Measurements from ENCODE around the gene POLA1.
"Not testable (repeated sequence)": the region's sequence is repeated elsewhere in the genome, so short reads cannot be mapped to it uniquely, and the experiment has no call there.

The POLA1 gene

DNA sequence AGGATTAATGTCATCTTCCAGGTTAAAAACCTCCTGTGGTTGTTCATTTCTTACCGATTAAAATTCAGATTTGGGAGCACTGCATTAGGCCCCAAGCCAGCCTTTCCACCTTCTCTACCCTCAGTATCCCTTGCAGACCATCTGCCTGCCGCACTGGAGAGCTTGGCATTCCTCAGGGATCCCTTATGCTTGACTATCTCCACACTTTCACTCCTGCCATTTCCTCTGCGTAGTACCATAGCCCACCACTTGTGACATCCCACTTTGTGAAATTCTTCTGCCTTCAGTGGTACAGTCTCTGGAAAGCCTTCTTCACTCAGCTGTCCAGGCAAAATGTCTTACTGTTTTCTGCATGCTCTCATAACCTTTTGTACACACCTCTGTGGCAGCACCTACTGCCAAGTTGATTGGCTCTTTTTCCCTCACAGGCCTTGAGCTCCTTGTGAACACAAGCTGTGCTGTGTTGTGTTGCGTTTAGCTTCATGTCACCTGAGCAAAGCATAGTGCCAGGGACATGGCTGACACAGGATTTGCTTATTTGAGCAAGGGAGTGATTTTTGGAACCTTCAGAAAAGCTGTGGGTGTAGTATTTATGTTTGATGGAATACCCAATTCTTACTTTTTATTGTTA is 165.6 kb downstream of the POLA1 start:
- no peak overlapping the region for H3K9ac ChIP-seq (ENCODE audit: insufficient read length, low read depth)
- TF ChIP-seq SUZ12 (IDR thresholded peaks at IDR 0.05; ENCODE audit: extremely low read depth, insufficient read depth, insufficient read length) (no peak), ZNF274 (IDR thresholded peaks at IDR 0.05; ENCODE audit: low read depth, low read length) (no peak), YY1 (IDR thresholded peaks at IDR 0.05; ENCODE audit: insufficient read depth, insufficient read length) (no peak)
- no peaks in the 10 kb centered on the region for H3K4me1 ChIP-seq (ENCODE audit: insufficient read depth, insufficient read length)
- no peak overlapping the region for H3K4me3 ChIP-seq (ENCODE audit: insufficient read length, low read depth)
- H3K36me3 ChIP-seq (ENCODE audit: insufficient read depth, insufficient read length, low read length): peaks cover 4% of the 10 kb centered on the region
- no peaks in the 10 kb centered on the region for H3K9me3 ChIP-seq (ENCODE audit: insufficient read depth, low read length)
- H3K27me3 ChIP-seq (ENCODE audit: insufficient read depth, insufficient read length): no peaks in the 10 kb centered on the region
- no peak for DNase-seq (ENCODE audit: low read depth, low spot score)

DNA sequence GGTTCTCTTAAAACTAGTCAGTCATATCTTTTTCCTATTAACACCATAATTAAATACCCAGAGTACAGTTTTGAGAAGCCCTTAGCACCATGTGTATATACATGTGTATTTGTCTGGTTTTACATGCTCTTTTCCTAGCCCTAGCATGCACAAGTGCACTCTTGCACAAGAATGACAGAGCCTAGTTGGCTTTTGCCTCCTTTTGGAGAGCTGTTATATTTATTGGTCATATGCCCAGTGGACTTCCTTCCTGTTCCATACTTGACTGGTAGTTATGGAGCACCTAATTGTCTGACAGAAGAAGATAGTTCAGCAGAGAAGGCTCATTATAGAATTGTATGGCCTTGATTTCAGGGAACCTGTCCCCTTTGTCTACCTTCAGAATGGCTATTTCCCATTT is 166.4 kb downstream of the POLA1 start:
- no peaks in the 10 kb centered on the region for H3K4me1 ChIP-seq (ENCODE audit: insufficient read depth, insufficient read length)
- TF ChIP-seq ZNF274 (IDR thresholded peaks at IDR 0.05; ENCODE audit: low read depth, low read length): no peak
- no peak for TF ChIP-seq SUZ12 (IDR thresholded peaks at IDR 0.05; ENCODE audit: extremely low read depth, insufficient read depth, insufficient read length)
- TF ChIP-seq YY1 (IDR thresholded peaks at IDR 0.05; ENCODE audit: insufficient read depth, insufficient read length): no peak
- H3K9ac ChIP-seq (ENCODE audit: insufficient read length, low read depth): no peak overlapping the region
- H3K9me3 ChIP-seq (ENCODE audit: insufficient read depth, low read length): no peaks in the 10 kb centered on the region
- H3K36me3 ChIP-seq (ENCODE audit: insufficient read depth, insufficient read length, low read length): peaks cover 4% of the 10 kb centered on the region
- no peak for DNase-seq (ENCODE audit: low read depth, low spot score)
- no peaks in the 10 kb centered on the region for H3K27me3 ChIP-seq (ENCODE audit: insufficient read depth, insufficient read length)
- no peak overlapping the region for H3K4me3 ChIP-seq (ENCODE audit: insufficient read length, low read depth)

DNA sequence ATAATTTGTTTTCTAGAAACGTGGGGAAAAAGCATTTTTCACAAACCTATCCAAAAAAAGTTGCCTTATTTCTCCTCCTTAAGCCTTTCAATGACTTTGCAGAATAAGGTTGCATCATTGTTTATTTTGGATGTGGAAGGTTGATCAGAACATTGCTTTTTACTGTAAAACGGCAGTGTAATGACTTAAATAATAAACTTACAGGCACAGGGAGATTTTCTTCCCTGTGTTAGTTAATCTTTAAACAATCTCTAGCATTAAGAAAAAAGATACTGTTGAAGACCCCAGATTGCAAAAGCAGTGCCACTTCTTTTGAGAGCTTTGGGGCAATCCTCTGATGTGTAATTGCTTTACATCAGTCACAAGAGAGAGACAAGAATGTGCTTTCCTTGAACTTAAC is 168.6 kb downstream of the POLA1 start:
- TF ChIP-seq SUZ12 (IDR thresholded peaks at IDR 0.05; ENCODE audit: extremely low read depth, insufficient read depth, insufficient read length) (no peak), ZNF274 (IDR thresholded peaks at IDR 0.05; ENCODE audit: low read depth, low read length) (no peak), YY1 (IDR thresholded peaks at IDR 0.05; ENCODE audit: insufficient read depth, insufficient read length) (no peak)
- Histone ChIP-seq H3K9me3 (ENCODE audit: insufficient read depth, low read length) (no peaks in the 10 kb centered on the region), H3K27me3 (ENCODE audit: insufficient read depth, insufficient read length) (no peaks in the 10 kb centered on the region), H3K4me1 (ENCODE audit: insufficient read depth, insufficient read length) (no peaks in the 10 kb centered on the region), H3K4me3 (ENCODE audit: insufficient read length, low read depth) (no peak overlapping the region), H3K36me3 (ENCODE audit: insufficient read depth, insufficient read length, low read length) (no peaks in the 10 kb centered on the region), H3K9ac (ENCODE audit: insufficient read length, low read depth) (no peak overlapping the region)
- no peak for DNase-seq (ENCODE audit: low read depth, low spot score)

DNA sequence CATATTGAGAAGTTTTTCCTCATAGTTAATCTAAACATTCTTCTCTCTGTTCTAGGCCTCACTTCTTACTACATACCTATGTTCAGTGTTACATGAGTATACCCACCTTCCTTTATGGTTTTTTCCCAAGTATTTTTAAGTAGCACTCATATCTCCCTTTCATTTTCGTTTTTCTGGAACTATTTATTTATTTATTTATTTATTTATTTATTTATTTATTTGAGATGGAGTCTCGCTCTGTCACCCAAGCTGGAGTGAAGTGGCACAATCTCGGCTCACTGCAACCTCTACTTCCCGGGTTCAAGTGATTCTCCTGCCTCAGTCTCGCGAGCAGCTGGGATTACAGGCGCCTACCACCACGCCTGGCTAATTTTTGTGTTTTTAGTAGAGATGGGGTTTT is 170.1 kb downstream of the POLA1 start:
- H3K4me3 ChIP-seq (ENCODE audit: insufficient read length, low read depth); H3K27me3 ChIP-seq (ENCODE audit: insufficient read depth, insufficient read length); H3K4me1 ChIP-seq (ENCODE audit: insufficient read depth, insufficient read length); H3K9ac ChIP-seq (ENCODE audit: insufficient read length, low read depth); DNase-seq (ENCODE audit: low read depth, low spot score); H3K9me3 ChIP-seq (ENCODE audit: insufficient read depth, low read length); H3K36me3 ChIP-seq (ENCODE audit: insufficient read depth, insufficient read length, low read length): not testable (repeated sequence)

DNA sequence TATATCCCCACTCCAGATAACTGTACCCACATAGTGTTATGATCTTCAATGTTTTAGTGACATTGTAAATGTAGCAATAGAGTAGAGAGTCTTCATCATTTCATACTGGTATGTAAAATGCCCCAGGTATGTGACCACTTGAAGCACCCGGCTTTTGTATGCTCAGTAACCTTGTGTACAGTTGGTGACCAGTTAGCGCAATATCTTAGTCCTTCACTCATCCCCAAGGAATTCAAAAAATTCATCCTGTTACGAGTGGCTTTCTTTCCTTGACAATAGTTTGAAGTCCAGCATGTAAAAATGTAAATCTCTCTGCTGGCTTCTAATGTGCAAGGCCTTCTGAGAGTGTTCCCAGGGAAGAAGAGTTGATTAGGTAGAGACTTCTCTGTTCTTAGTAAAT is 176.4 kb downstream of the POLA1 start:
- no peak overlapping the region for H3K9ac ChIP-seq (ENCODE audit: insufficient read length, low read depth)
- DNase-seq (ENCODE audit: low read depth, low spot score): no peak
- TF ChIP-seq SUZ12 (IDR thresholded peaks at IDR 0.05; ENCODE audit: extremely low read depth, insufficient read depth, insufficient read length): no peak
- TF ChIP-seq YY1 (IDR thresholded peaks at IDR 0.05; ENCODE audit: insufficient read depth, insufficient read length): no peak
- TF ChIP-seq ZNF274 (IDR thresholded peaks at IDR 0.05; ENCODE audit: low read depth, low read length): no peak
- no peaks in the 10 kb centered on the region for H3K27me3 ChIP-seq (ENCODE audit: insufficient read depth, insufficient read length)
- no peaks in the 10 kb centered on the region for H3K36me3 ChIP-seq (ENCODE audit: insufficient read depth, insufficient read length, low read length)
- H3K4me1 ChIP-seq (ENCODE audit: insufficient read depth, insufficient read length): no peaks in the 10 kb centered on the region
- no peaks in the 10 kb centered on the region for H3K9me3 ChIP-seq (ENCODE audit: insufficient read depth, low read length)
- H3K4me3 ChIP-seq (ENCODE audit: insufficient read length, low read depth): no peak overlapping the region

DNA sequence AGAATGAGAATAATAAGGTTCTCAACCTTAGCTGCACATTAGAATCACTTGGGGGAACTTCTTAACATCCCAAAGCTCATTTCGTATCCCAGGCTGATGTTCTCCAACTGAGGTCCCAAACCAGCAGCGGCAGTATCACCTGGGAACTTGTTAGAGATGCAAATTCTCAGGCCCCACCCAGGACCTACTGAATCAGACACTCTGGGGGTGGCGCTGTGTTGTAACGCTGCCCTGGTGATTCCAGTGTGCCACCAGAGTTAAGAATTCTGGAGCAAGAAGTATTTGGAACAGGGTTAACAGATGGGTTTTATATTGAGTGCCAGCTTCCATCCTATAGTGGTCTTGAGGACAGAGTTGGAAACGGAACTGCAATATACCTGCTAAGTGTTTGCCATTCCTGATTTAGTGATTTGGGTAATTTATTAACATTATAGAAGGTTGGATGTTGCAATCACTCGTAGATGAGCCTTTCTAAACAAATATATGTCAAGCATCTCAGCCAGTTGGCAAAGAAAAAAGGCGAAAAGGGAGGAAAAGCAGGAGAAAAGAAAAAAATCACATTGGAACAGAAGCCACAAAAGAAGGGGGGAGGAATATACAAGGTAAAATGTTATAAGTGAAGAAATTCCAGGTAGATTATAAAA is 181.0 kb downstream of the POLA1 start:
- H3K9ac ChIP-seq (ENCODE audit: insufficient read length, low read depth): no peak overlapping the region
- H3K27me3 ChIP-seq (ENCODE audit: insufficient read depth, insufficient read length): no peaks in the 10 kb centered on the region
- H3K4me3 ChIP-seq (ENCODE audit: insufficient read length, low read depth): no peak overlapping the region
- H3K4me1 ChIP-seq (ENCODE audit: insufficient read depth, insufficient read length): no peaks in the 10 kb centered on the region
- DNase-seq (ENCODE audit: low read depth, low spot score): no peak
- no peaks in the 10 kb centered on the region for H3K9me3 ChIP-seq (ENCODE audit: insufficient read depth, low read length)
- TF ChIP-seq YY1 (IDR thresholded peaks at IDR 0.05; ENCODE audit: insufficient read depth, insufficient read length): no peak
- TF ChIP-seq SUZ12 (IDR thresholded peaks at IDR 0.05; ENCODE audit: extremely low read depth, insufficient read depth, insufficient read length): no peak
- no peak for TF ChIP-seq ZNF274 (IDR thresholded peaks at IDR 0.05; ENCODE audit: low read depth, low read length)
- no peaks in the 10 kb centered on the region for H3K36me3 ChIP-seq (ENCODE audit: insufficient read depth, insufficient read length, low read length)

DNA sequence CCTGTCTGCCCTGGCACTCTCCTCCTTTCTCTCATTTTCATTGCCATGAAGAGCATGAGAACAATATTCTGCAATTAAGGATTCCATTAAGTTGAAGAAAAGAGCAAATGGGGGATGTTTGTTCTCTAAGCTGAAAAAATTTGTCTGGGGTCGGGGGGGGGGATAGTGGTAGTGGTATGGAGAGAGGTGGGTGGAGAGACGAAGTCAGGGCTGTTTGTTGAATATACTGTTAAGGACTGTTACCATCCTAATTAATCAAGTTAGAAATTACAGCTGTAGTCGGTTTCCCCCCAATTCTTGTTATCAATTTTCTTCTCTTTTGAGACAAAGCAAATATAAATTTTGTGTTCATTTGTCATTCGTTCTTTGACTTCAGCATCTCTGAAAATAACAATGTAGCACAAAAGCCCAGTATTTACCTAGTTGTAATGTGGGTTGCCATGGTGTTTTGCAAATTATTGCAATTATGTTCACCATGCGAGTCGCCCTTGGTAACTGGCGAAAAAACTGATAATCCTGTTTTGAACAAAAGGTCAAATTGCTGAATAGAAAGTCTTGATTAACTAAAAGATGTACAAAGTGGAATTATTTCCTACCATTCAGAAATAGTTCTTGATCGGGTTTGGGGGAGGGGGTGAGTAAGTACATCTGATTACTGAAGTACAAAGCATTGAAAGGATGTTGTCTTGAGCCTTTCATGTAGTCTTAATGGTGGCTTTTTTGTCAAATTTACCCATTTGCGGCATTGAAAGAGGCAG is 183.0 kb downstream of the POLA1 start:
- no peak overlapping the region for H3K9ac ChIP-seq (ENCODE audit: insufficient read length, low read depth)
- no peaks in the 10 kb centered on the region for H3K9me3 ChIP-seq (ENCODE audit: insufficient read depth, low read length)
- no peaks in the 10 kb centered on the region for H3K27me3 ChIP-seq (ENCODE audit: insufficient read depth, insufficient read length)
- DNase-seq (ENCODE audit: low read depth, low spot score): no peak
- H3K4me3 ChIP-seq (ENCODE audit: insufficient read length, low read depth): no peak overlapping the region
- H3K36me3 ChIP-seq (ENCODE audit: insufficient read depth, insufficient read length, low read length): no peaks in the 10 kb centered on the region
- TF ChIP-seq SUZ12 (IDR thresholded peaks at IDR 0.05; ENCODE audit: extremely low read depth, insufficient read depth, insufficient read length) (no peak), YY1 (IDR thresholded peaks at IDR 0.05; ENCODE audit: insufficient read depth, insufficient read length) (no peak), ZNF274 (IDR thresholded peaks at IDR 0.05; ENCODE audit: low read depth, low read length) (no peak)
- no peaks in the 10 kb centered on the region for H3K4me1 ChIP-seq (ENCODE audit: insufficient read depth, insufficient read length)

Measured in NT2/D1 (cell line).